Measurements from ENCODE around the gene SMIM31. TPM values are rescaled to one million over a fixed set of nuclear protein-coding genes. Genes with fewer than 3 reads are reported as not detected.

SMIM31 gene
- total RNA-seq, 1 experiment from 2014 or later: not detected

DNA sequence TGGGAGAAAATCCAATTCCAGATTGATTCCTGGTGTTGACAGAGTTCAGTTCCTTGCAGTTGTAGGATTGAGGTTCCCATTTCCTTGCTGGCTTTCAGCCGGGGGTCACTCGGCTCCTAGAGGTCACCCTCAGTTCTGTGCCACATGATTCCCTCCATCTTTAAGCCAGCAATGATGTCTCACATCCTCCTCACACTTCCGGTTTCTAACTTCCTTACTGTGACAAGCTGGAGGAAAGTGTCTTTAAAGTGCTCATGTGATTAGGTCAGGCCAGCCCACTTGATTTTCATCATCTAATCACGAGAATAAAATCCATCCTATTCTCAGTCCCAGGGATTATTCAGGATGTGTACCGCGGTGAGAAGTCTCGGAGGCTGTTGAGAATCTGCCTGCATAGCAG is 19.4 kb upstream of the SMIM31 start:
- no peak overlapping the region for H4K5ac ChIP-seq (ENCODE audit: insufficient read length, low read depth, low read length)
- no peak overlapping the region for H3K4me3 Mint-ChIP-seq
- H3K4me1 ChIP-seq (ENCODE audit: insufficient read depth, low read length): no peaks in the 10 kb centered on the region
- no peaks in the 10 kb centered on the region for H3K79me2 ChIP-seq (ENCODE audit: insufficient read depth, low read length)
- TF ChIP-seq, protein P1, sequence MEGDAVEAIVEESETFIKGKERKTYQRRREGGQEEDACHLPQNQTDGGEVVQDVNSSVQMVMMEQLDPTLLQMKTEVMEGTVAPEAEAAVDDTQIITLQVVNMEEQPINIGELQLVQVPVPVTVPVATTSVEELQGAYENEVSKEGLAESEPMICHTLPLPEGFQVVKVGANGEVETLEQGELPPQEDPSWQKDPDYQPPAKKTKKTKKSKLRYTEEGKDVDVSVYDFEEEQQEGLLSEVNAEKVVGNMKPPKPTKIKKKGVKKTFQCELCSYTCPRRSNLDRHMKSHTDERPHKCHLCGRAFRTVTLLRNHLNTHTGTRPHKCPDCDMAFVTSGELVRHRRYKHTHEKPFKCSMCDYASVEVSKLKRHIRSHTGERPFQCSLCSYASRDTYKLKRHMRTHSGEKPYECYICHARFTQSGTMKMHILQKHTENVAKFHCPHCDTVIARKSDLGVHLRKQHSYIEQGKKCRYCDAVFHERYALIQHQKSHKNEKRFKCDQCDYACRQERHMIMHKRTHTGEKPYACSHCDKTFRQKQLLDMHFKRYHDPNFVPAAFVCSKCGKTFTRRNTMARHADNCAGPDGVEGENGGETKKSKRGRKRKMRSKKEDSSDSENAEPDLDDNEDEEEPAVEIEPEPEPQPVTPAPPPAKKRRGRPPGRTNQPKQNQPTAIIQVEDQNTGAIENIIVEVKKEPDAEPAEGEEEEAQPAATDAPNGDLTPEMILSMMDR (conservative IDR thresholded peaks at IDR 0.05): no peak
- H2BK120ac ChIP-seq (ENCODE audit: low read depth, low read length, poor library complexity, severe bottlenecking): no peak overlapping the region
- peak overlapping the region; percentile 37 for H2AFZ ChIP-seq (ENCODE audit: low read length)
- H3T11ph ChIP-seq (ENCODE audit: low read length): no peak overlapping the region
- no peaks in the 10 kb centered on the region for H3K9me3 Mint-ChIP-seq
- no peak overlapping the region for H2BK5ac ChIP-seq (ENCODE audit: insufficient read length, low read length)
- H3K4ac ChIP-seq (ENCODE audit: low read depth, low read length): no peak overlapping the region
- no peaks in the 10 kb centered on the region for H3K27me3 ChIP-seq (ENCODE audit: insufficient read depth, low read length)
- no peak overlapping the region for H3K27ac Mint-ChIP-seq
- H4K91ac ChIP-seq (ENCODE audit: insufficient read length, low read depth, low read length): no peak overlapping the region
- DNase-seq: no peak
- no peak overlapping the region for H3K9ac ChIP-seq (ENCODE audit: extremely low read depth, insufficient read length, low read length)
- H3K56ac ChIP-seq (ENCODE audit: insufficient read length, low read depth, low read length): no peak overlapping the region
- no peak overlapping the region for H4K8ac ChIP-seq (replicated peaks; ENCODE audit: insufficient read length, low read depth, low read length)
- no peak overlapping the region for H3K14ac ChIP-seq (ENCODE audit: insufficient read depth, low read length)
- no peak overlapping the region for H2BK12ac ChIP-seq (ENCODE audit: insufficient read length, low read depth, low read length)
- H3K36me3 Mint-ChIP-seq (ENCODE audit: insufficient read depth in 1 of 3, low read depth in 3 of 3): no peaks in the 10 kb centered on the region; a peak in 1 of 7 replicates
- no peak overlapping the region for H2BK20ac ChIP-seq (ENCODE audit: low read depth, low read length, poor library complexity, severe bottlenecking)
- no peak overlapping the region for H2AK5ac ChIP-seq (ENCODE audit: insufficient read length, low read length)
- H3K18ac ChIP-seq (ENCODE audit: insufficient read length, low read depth, low read length): no peak overlapping the region
- no peak overlapping the region for H3K4me2 ChIP-seq (ENCODE audit: insufficient read depth, insufficient read length, low read length)
- no peaks in the 10 kb centered on the region for H3K4me1 Mint-ChIP-seq
- no peaks in the 10 kb centered on the region for H3K23me2 ChIP-seq (ENCODE audit: insufficient read length, low read depth, low read length, poor library complexity, severe bottlenecking)
- H3K79me1 ChIP-seq (ENCODE audit: insufficient read depth, low read depth, low read length, poor library complexity, severe bottlenecking): no peaks in the 10 kb centered on the region
- H4K20me1 ChIP-seq (ENCODE audit: control insufficient read depth, insufficient read depth, insufficient read length): no peaks in the 10 kb centered on the region
- no peak overlapping the region for H3K27ac ChIP-seq (ENCODE audit: insufficient read length, low read depth, low read length)
- WGBS (ENCODE audit: extremely low coverage, insufficient read length, low lambda C conversion rate): no CpG with 5 or more reads among the region's 7 CpGs
- no peak overlapping the region for H3K23ac ChIP-seq (ENCODE audit: insufficient read length, low read depth, low read length)
- no peaks in the 10 kb centered on the region for H3K27me3 Mint-ChIP-seq (ENCODE audit: low read depth)
- no peaks in the 10 kb centered on the region for H3K9me3 ChIP-seq (ENCODE audit: control insufficient read depth, low read depth, low read length)
- H2BK15ac ChIP-seq (ENCODE audit: low read depth, low read length): no peak overlapping the region
